H9 (cell line): ENCODE data around the gene MIGA2. TPM values are rescaled to one million over a fixed set of nuclear protein-coding genes. Genes with fewer than 3 reads are reported as not detected.

Source experiments
- DNase-seq: peaks from one replicate; pipeline ENCODE4 v3.0.0-alpha.2; 2017
- H2AFZ ChIP-seq: one replicate; pipeline ENCODE4 v1.6.1; 2013; ENCODE audit warnings: mild to moderate bottlenecking, low read length, control low read depth, moderate library complexity
- H2AK5ac ChIP-seq: 2 replicates; pipeline ENCODE4 v1.6.1; 2013; ENCODE audit warnings: low read length, control low read depth, mixed read lengths; ENCODE audit not compliant: insufficient read length
- H2BK120ac ChIP-seq: one replicate; pipeline ENCODE4 v1.6.1; 2013; ENCODE audit warnings: low read depth, mild to moderate bottlenecking, low read length, control low read depth, inconsistent platforms; ENCODE audit not compliant: poor library complexity, severe bottlenecking
- H2BK12ac ChIP-seq: 2 replicates; pipeline ENCODE4 v1.6.1; 2013; ENCODE audit warnings: low read length, control low read depth, mixed read lengths, low read depth; ENCODE audit not compliant: insufficient read length
- H2BK15ac ChIP-seq: 2 replicates; pipeline ENCODE4 v1.6.1; 2013; ENCODE audit warnings: low read depth, low read length, control low read depth
- H2BK20ac ChIP-seq: one replicate; pipeline ENCODE4 v1.6.1; 2013; ENCODE audit warnings: low read depth, mild to moderate bottlenecking, low read length, control low read depth, inconsistent platforms; ENCODE audit not compliant: poor library complexity, severe bottlenecking
- H2BK5ac ChIP-seq: 2 replicates; pipeline ENCODE4 v1.6.1; 2013; ENCODE audit warnings: low read length, control low read depth, mixed read lengths; ENCODE audit not compliant: insufficient read length
- H3K14ac ChIP-seq: 2 replicates; pipeline ENCODE4 v1.6.1; 2013; ENCODE audit warnings: low read length, control low read depth; ENCODE audit not compliant: insufficient read depth
- H3K18ac ChIP-seq: 2 replicates; pipeline ENCODE4 v1.6.1; 2013; ENCODE audit warnings: low read depth, mild to moderate bottlenecking, mixed read lengths, low read length, control low read depth; ENCODE audit not compliant: insufficient read length
- H3K23ac ChIP-seq: 2 replicates; pipeline ENCODE4 v1.6.1; 2013; ENCODE audit warnings: low read length, control low read depth, mixed read lengths, low read depth; ENCODE audit not compliant: insufficient read length
- H3K23me2 ChIP-seq: 2 replicates; pipeline ENCODE4 v1.6.1; 2013; ENCODE audit warnings: low read depth, mild to moderate bottlenecking, mixed read lengths, low read length, control low read depth; ENCODE audit not compliant: insufficient read length, poor library complexity, severe bottlenecking
- H3K27ac ChIP-seq: 2 replicates; pipeline ENCODE4 v1.5.1; 2013; ENCODE audit warnings: low read length, control low read depth, mixed read lengths, low read depth; ENCODE audit not compliant: insufficient read length
- H3K27me3 ChIP-seq: 2 replicates; pipeline ENCODE4 v1.6.1; 2013; ENCODE audit warnings: low read length, control low read depth, inconsistent platforms; ENCODE audit not compliant: insufficient read depth
- H3K4ac ChIP-seq: 2 replicates; pipeline ENCODE4 v1.6.1; 2013; ENCODE audit warnings: low read depth, mild to moderate bottlenecking, control low read depth, inconsistent platforms, low read length, moderate library complexity
- H3K4me1 ChIP-seq: 2 replicates; pipeline ENCODE4 v1.6.1; 2013; ENCODE audit warnings: low read length, control low read depth, inconsistent platforms; ENCODE audit not compliant: insufficient read depth
- H3K4me2 ChIP-seq: 2 replicates; pipeline ENCODE4 v1.6.1; 2013; ENCODE audit warnings: low read length, control low read depth, mixed read lengths; ENCODE audit not compliant: insufficient read length, insufficient read depth
- H3K56ac ChIP-seq: 2 replicates; pipeline ENCODE4 v1.6.1; 2013; ENCODE audit warnings: low read depth, mild to moderate bottlenecking, mixed read lengths, low read length, control low read depth; ENCODE audit not compliant: insufficient read length
- H3K79me1 ChIP-seq: 2 replicates; pipeline ENCODE4 v1.6.1; 2013; ENCODE audit warnings: low read depth, mild to moderate bottlenecking, moderate library complexity, low read length, control low read depth, inconsistent platforms; ENCODE audit not compliant: insufficient read depth, poor library complexity, severe bottlenecking
- H3K79me2 ChIP-seq: 2 replicates; pipeline ENCODE4 v1.6.1; 2013; ENCODE audit warnings: low read length, control low read depth, inconsistent platforms; ENCODE audit not compliant: insufficient read depth
- H3K9ac ChIP-seq: 2 replicates; pipeline ENCODE4 v1.6.1; 2013; ENCODE audit warnings: low read length, control low read depth, mixed read lengths; ENCODE audit not compliant: insufficient read length; ENCODE audit errors: extremely low read depth
- H3K9me3 ChIP-seq: one replicate; pipeline ENCODE4 v1.6.1; 2013; ENCODE audit warnings: low read depth, low read length, inconsistent platforms; ENCODE audit not compliant: control insufficient read depth
- H3T11ph ChIP-seq: one replicate; pipeline ENCODE4 v1.6.1; 2013; ENCODE audit warnings: mild to moderate bottlenecking, low read length, control low read depth, inconsistent platforms
- H4K20me1 ChIP-seq: one replicate; pipeline ENCODE4 v1.6.1; 2013; ENCODE audit not compliant: control insufficient read depth, insufficient read length, insufficient read depth
- H4K5ac ChIP-seq: 2 replicates; pipeline ENCODE4 v1.6.1; 2013; ENCODE audit warnings: low read depth, mild to moderate bottlenecking, mixed read lengths, low read length, control low read depth; ENCODE audit not compliant: insufficient read length
- H4K8ac ChIP-seq: replicated peaks from 2 replicates; pipeline ENCODE4 v1.6.1; 2013; ENCODE audit warnings: low read length, control low read depth, mixed read lengths, low read depth; ENCODE audit not compliant: insufficient read length
- H4K91ac ChIP-seq: 2 replicates; pipeline ENCODE4 v1.6.1; 2013; ENCODE audit warnings: low read depth, mild to moderate bottlenecking, moderate library complexity, mixed read lengths, low read length, control low read depth; ENCODE audit not compliant: insufficient read length
- H3K27ac Mint-ChIP-seq, 3 experiments: 2 replicates in 2 of 3; 3 replicates in 1 of 3; pipeline ENCODE4 v1.8.0; 2020 to 2021; ENCODE audit warnings: mixed read lengths in 3 of 3, mild to moderate bottlenecking in 1 of 3, moderate library complexity in 1 of 3
- H3K27me3 Mint-ChIP-seq: 2 replicates; pipeline ENCODE4 v1.8.0; 2021; ENCODE audit warnings: low read depth, mild to moderate bottlenecking, moderate library complexity, mixed read lengths
- H3K36me3 Mint-ChIP-seq, 3 experiments: 2 replicates in 2 of 3; 3 replicates in 1 of 3; pipeline ENCODE4 v1.8.0; 2020 to 2021; ENCODE audit warnings: low read depth in 3 of 3, mixed read lengths in 3 of 3; ENCODE audit not compliant: insufficient read depth in 1 of 3
- H3K4me1 Mint-ChIP-seq, 2 experiments: 2 replicates each; pipeline ENCODE4 v1.8.0; 2020; ENCODE audit warnings: mixed read lengths in 2 of 2
- H3K4me3 Mint-ChIP-seq, 2 experiments: 2 replicates in 1 of 2; 3 replicates in 1 of 2; pipeline ENCODE4 v1.8.0; 2020 to 2021; ENCODE audit warnings: mild to moderate bottlenecking in 2 of 2, mixed read lengths in 2 of 2, moderate library complexity in 1 of 2
- H3K9me3 Mint-ChIP-seq, 2 experiments: 2 replicates in 1 of 2; 3 replicates in 1 of 2; pipeline ENCODE4 v1.8.0; 2020; ENCODE audit warnings: mild to moderate bottlenecking in 2 of 2, mixed read lengths in 2 of 2, moderate library complexity in 1 of 2
- WGBS: extraction: QIAGEN DNeasy Blood & Tissue Kit; methylation state at CpG from one replicate; pipeline ENCODE4 v1.1.7; 2013; ENCODE audit warnings: missing lambda C conversion rate, low lambda C conversion rate, mixed read lengths; ENCODE audit not compliant: insufficient read length; ENCODE audit errors: extremely low coverage; 5-methylcytosine and 5-hydroxymethylcytosine counted together
- total RNA-seq: library from RNA; stranded (reverse); gene quantifications from 2 replicates; pipeline ENCODE4 v1.2.1, GENCODE V29; 2021
- TF ChIP-seq, protein P1 (sequence below): fragments of 200-600 bp; sonication (generic); conservative IDR thresholded peaks from 3 replicates; pipeline ENCODE4 v1.8.0; 2021; ENCODE audit warnings: antibody characterized with exemption, mild to moderate bottlenecking

The MIGA2 gene
- total RNA-seq, 1 experiment from 2014 or later, result 37.8 TPM

DNA sequence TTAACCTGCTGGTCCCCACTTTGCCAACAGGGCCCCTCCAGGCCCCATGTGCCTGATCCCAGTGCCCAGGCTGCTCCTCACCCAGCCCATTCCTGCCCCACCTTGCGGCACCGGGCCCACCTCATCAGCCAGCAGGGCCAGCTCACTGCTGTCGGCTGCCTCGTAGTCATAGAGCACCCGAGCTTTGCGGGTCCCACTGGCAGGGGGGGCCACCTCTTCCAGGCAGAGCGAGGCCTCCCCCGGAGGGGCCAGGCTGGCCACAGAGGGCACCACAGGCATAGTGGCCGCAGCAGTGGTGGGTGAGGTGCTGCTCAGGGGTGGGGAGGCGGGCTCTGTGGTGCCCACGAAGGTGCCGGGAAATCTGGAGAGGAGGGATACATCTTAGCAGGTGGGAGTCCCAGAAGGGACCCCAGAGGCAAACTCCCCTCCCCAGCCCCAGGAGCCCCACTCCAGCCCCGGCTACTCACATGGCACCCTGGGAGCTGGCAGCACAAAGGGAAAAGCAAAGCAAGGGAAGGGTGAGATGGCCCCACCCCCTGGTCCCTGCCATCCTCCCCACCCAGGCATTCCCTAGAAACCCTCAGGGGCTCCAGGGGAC is 27.3 kb upstream of the MIGA2 start:
- Histone ChIP-seq H2BK120ac (no peak overlapping the region), H3K4me2 (no peak overlapping the region), H3K56ac (no peak overlapping the region), H3K23ac (no peak overlapping the region), H4K20me1 (no peaks in the 10 kb centered on the region), H3K9me3 (no peaks in the 10 kb centered on the region), H3K27me3 (no peaks in the 10 kb centered on the region), H2BK20ac (no peak overlapping the region), H2AK5ac (no peak overlapping the region), H4K91ac (no peak overlapping the region), H3K18ac (no peak overlapping the region), H3K9ac (no peak overlapping the region), H3K4ac (no peak overlapping the region), H2AFZ (no peak overlapping the region), H3T11ph (no peak overlapping the region), H2BK15ac (no peak overlapping the region), H4K5ac (no peak overlapping the region), H3K79me1 (no peaks in the 10 kb centered on the region), H3K23me2 (no peaks in the 10 kb centered on the region), H3K79me2 (no peaks in the 10 kb centered on the region), H2BK5ac (no peak overlapping the region), H3K27ac (no peak overlapping the region), H4K8ac (no peak overlapping the region), H2BK12ac (no peak overlapping the region), H3K4me1 (no peaks in the 10 kb centered on the region), H3K14ac (no peak overlapping the region)
- H3K27me3 Mint-ChIP-seq, result no peaks in the 10 kb centered on the region; the same call in 1 of the 2 replicates
- H3K4me3 Mint-ChIP-seq, result no peak overlapping the region
- DNase-seq, result no peak
- peak overlapping the region in 1 of 3 experiments; percentile 34; a peak in 1 of 7 replicates for H3K27ac Mint-ChIP-seq
- no CpG with 5 or more reads among the region's 13 CpGs for WGBS
- peaks cover 0 to 5% of the 10 kb centered on the region in 2 experiments; a peak in 1 of 4 replicates for H3K4me1 Mint-ChIP-seq
- peaks cover 22 to 67% (median 48%) of the 10 kb centered on the region in 3 experiments; a peak in 6 of 7 replicates for H3K36me3 Mint-ChIP-seq
- no peaks in the 10 kb centered on the region for H3K9me3 Mint-ChIP-seq
- TF ChIP-seq, protein P1, sequence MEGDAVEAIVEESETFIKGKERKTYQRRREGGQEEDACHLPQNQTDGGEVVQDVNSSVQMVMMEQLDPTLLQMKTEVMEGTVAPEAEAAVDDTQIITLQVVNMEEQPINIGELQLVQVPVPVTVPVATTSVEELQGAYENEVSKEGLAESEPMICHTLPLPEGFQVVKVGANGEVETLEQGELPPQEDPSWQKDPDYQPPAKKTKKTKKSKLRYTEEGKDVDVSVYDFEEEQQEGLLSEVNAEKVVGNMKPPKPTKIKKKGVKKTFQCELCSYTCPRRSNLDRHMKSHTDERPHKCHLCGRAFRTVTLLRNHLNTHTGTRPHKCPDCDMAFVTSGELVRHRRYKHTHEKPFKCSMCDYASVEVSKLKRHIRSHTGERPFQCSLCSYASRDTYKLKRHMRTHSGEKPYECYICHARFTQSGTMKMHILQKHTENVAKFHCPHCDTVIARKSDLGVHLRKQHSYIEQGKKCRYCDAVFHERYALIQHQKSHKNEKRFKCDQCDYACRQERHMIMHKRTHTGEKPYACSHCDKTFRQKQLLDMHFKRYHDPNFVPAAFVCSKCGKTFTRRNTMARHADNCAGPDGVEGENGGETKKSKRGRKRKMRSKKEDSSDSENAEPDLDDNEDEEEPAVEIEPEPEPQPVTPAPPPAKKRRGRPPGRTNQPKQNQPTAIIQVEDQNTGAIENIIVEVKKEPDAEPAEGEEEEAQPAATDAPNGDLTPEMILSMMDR, result no peak
